GM12892 (cell line): Measurements from ENCODE around the gene SNRNP27.

Experiments used
- POLR2A ChIP-seq: IDR thresholded peaks from 2 replicates; pipeline ENCODE4 v1.6.1; 2011; ENCODE audit warnings: low read depth, low read length, control low read depth
- POLR2AphosphoS5 ChIP-seq: IDR thresholded peaks from 2 replicates; pipeline ENCODE4 v1.6.1; 2011; ENCODE audit warnings: low read depth, low read length, control low read depth
- TAF1 ChIP-seq: IDR thresholded peaks from 2 replicates; pipeline ENCODE4 v1.6.1; 2011; ENCODE audit warnings: low read depth, mild to moderate bottlenecking, control low read depth, low read length, borderline replicate concordance

DNA sequence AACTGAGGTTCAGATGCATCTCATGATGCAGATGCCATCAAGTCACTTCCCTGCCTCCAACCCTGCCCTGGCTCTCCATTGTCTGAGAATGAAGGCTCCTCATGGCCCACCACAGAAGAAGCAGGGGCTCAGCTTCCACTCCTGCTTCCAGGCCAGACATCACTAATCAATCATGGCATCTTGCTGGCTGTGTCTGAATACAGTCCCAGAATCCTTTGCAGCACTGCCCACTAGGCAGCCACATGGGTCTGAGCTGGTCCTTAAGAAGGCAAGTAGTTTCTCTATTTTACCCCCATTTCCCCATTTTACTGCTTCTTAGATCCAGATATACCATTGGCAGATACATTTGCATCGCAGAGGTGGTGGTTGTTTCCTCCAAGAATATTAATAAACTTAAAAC, 60.3 kb downstream of the SNRNP27 start:
- TF ChIP-seq TAF1 (no peak), POLR2A (no peak), POLR2AphosphoS5 (no peak)
